ENCODE data around the gene ZBTB7C.

- no peak for TF ChIP-seq CTCF (IDR thresholded peaks at IDR 0.05)
- TF ChIP-seq EZH2 (IDR thresholded peaks at IDR 0.05): no peak
- no peak for TF ChIP-seq EZH2phosphoT487 (IDR thresholded peaks at IDR 0.05)
These were observed 275.4 kb downstream of the ZBTB7C start for GRCh38 chr18:48133671-48134251.
